Right lobe of liver (tissue), 6 donors: ENCODE results near the gene MRPS18B. TPM values are rescaled to one million over a fixed set of nuclear protein-coding genes. Genes with fewer than 3 reads are reported as not detected.

Source experiments
- ATAC-seq, 4 donors: fragments of 200-7000 bp; cut with Tn5 transposase; one replicate each; pipeline ENCODE4 v1.9.1; 2020; ENCODE audit warnings: mild to moderate bottlenecking in 4 of 4, moderate library complexity in 4 of 4
- DNase-seq, 3 donors: peaks; one replicate each; pipeline ENCODE4 v3.0.0-alpha.2; 2020
- H3K27ac ChIP-seq, 3 donors: fragments of 200-600 bp; one replicate each; pipeline ENCODE4 v1.8.0; 2022
- H3K27me3 ChIP-seq, 2 donors: fragments of 200-600 bp; one replicate each; pipeline ENCODE4 v1.8.0; 2022
- H3K36me3 ChIP-seq, 4 donors: fragments of 200-600 bp; sonication (generic) in 1 of 4; one replicate each; pipeline versions ENCODE4 v1.5.1 to v1.8.0; 2017 to 2022; ENCODE audit warnings: control low read depth in 1 of 4
- H3K4me1 ChIP-seq, 4 donors: fragments of 200-600 bp; sonication (generic) in 1 of 4; one replicate each; pipeline versions ENCODE4 v1.5.1 to v1.8.0; 2017 to 2022; ENCODE audit warnings: control low read depth in 1 of 4
- H3K4me3 ChIP-seq, 3 donors: fragments of 200-600 bp; one replicate each; pipeline ENCODE4 v1.8.0; 2022
- H3K9me3 ChIP-seq, 4 donors: fragments of 200-600 bp; sonication (generic) in 1 of 4; one replicate each; pipeline versions ENCODE4 v1.5.1 to v1.8.0; 2017 to 2022; ENCODE audit warnings: control low read depth in 1 of 4
- CTCF ChIP-seq, 4 donors: fragments of 200-600 bp in 3 of 4; fragments of 450-650 bp in 1 of 4; IDR thresholded peaks; one replicate each; pipeline versions ENCODE4 v1.5.1 to v1.8.0; 2016 to 2022; ENCODE audit warnings: antibody characterized with exemption in 4 of 4, mild to moderate bottlenecking in 2 of 4
- POLR2A ChIP-seq: fragments of 450-650 bp; IDR thresholded peaks from one replicate; pipeline ENCODE4 v1.6.1; 2017; ENCODE audit warnings: antibody characterized with exemption, mild to moderate bottlenecking
- WGBS: methylation state at CpG from one replicate; pipeline ENCODE4 v1.1.6; 2018; ENCODE audit warnings: low coverage, low lambda C conversion rate; ENCODE audit not compliant: insufficient coverage; ENCODE audit errors: missing lambda C conversion rate; 5-methylcytosine and 5-hydroxymethylcytosine counted together
- intact Hi-C, 2 donors: fragments of 100-400 bp; cut with DNase I; formaldehyde crosslinking; loops; one replicate each; pipeline versions ENCODE4 v1.11.2 to v1.14.1; 2022
- total RNA-seq, 6 experiments: library from RNA; depleted of rRNA in 2 of 6; stranded (reverse); fragments of >200 nt in 2 of 6; fragmentation: NEBNext Ultra II Directional in 3 of 6; extraction: Animal tissue kit (Norgen Biotek cat#: 25700) in 3 of 6; gene quantifications; one replicate each; pipeline versions ENCODE4 v1.1.0 to v1.2.4, GENCODE V29; 2016 to 2023
- donor health status: DM: no; HTN: yes; CAD: no.
- donor health status: DM: no; HTN: no; CAD: no.
- donor health status: DM: no; HTN: no; CAD: no.
- donor health status: DM: no; HTN: yes; CAD: no.
- donor health status: DM: no; HTN: yes; CAD: no.

The MRPS18B gene
- total RNA-seq, 6 experiments from 2014 or later: 43.3 to 73.9 (median 56.2) TPM

- DNase-seq (no peak), ATAC-seq (no peak)
- Histone ChIP-seq H3K36me3 (peaks cover 6 to 62% (median 38%) of the 10 kb centered on the region in 4 donors), H3K9me3 (no peaks in the 10 kb centered on the region), H3K27ac (no peak overlapping the region), H3K4me3 (no peak overlapping the region), H3K27me3 (no peaks in the 10 kb centered on the region), H3K4me1 (peaks cover 0 to under 1% (median 0%) of the 10 kb centered on the region in 4 donors)
- TF ChIP-seq CTCF (IDR thresholded peaks at IDR 0.05) (no peak), POLR2A (no peak)
- 98% methylated on average over 8 of the region's 8 CpGs for WGBS
- intact Hi-C loops: no loop called here
Measured at GRCh38 chr6:30578051-30578450, 39.6 kb upstream of the MRPS18B start.

- no peak overlapping the region for H3K27ac ChIP-seq
- H3K36me3 ChIP-seq: peaks cover 12 to 96% (median 57%) of the 10 kb centered on the region in 4 donors
- WGBS: 63% methylated on average over 2 of the region's 5 CpGs
- H3K27me3 ChIP-seq: no peaks in the 10 kb centered on the region
- no peaks in the 10 kb centered on the region for H3K9me3 ChIP-seq
- ATAC-seq (no peak), DNase-seq (no peak)
- intact Hi-C loops: no loop called here
- H3K4me1 ChIP-seq: no peaks in the 10 kb centered on the region
- no peak overlapping the region for H3K4me3 ChIP-seq
- TF ChIP-seq POLR2A (no peak), CTCF (IDR thresholded peaks at IDR 0.05) (no peak)
Measured at GRCh38 chr6:30583921-30584320, 33.7 kb upstream of the MRPS18B start.

GRCh38 chr6:30589754-30590358, 27.8 kb upstream of the MRPS18B start:
- intact Hi-C loops: loop anchor here (5.0 to 10.0 kb wide), 2 partner anchors 43 to 45 kb away; no protein-coding TSS in a partner anchor
- Histone ChIP-seq H3K27ac (no peak overlapping the region), H3K4me1 (no peaks in the 10 kb centered on the region), H3K27me3 (no peaks in the 10 kb centered on the region), H3K4me3 (no peak overlapping the region), H3K9me3 (no peaks in the 10 kb centered on the region), H3K36me3 (peaks cover 6 to 64% (median 30%) of the 10 kb centered on the region in 4 donors)
- DNase-seq: no peak
- ATAC-seq: peak in 1 of 4 donors; percentile 16
- no peak for TF ChIP-seq CTCF (IDR thresholded peaks at IDR 0.05)
- no peak for TF ChIP-seq POLR2A
- 87% methylated on average over 9 of the region's 15 CpGs for WGBS

GRCh38 chr6:30590509-30590908, 27.1 kb upstream of the MRPS18B start:
- DNase-seq (no peak), ATAC-seq (peak in 1 of 4 donors; percentile 7)
- H3K4me1 ChIP-seq: no peaks in the 10 kb centered on the region
- no peak for TF ChIP-seq CTCF (IDR thresholded peaks at IDR 0.05)
- TF ChIP-seq POLR2A: no peak
- peaks cover 6 to 58% (median 24%) of the 10 kb centered on the region in 4 donors for H3K36me3 ChIP-seq
- WGBS: 82% methylated on average over 5 of the region's 8 CpGs
- intact Hi-C loops: loop anchor here (5.0 to 10.0 kb wide), 2 partner anchors 43 to 46 kb away; no protein-coding TSS in a partner anchor
- H3K27me3 ChIP-seq: no peaks in the 10 kb centered on the region
- H3K9me3 ChIP-seq: no peaks in the 10 kb centered on the region
- H3K27ac ChIP-seq: no peak overlapping the region
- H3K4me3 ChIP-seq: no peak overlapping the region
